Left cardiac atrium (tissue), 4 donors: ENCODE results near the gene B3GNT5. TPM values are rescaled to one million over a fixed set of nuclear protein-coding genes. Genes with fewer than 3 reads are reported as not detected.

ENCODE experiments used
- ATAC-seq, 2 donors: fragments of 200-7000 bp; cut with Tn5 transposase; one replicate each; pipeline ENCODE4 v1.9.1; 2020; ENCODE audit warnings: mild to moderate bottlenecking in 2 of 2, moderate library complexity in 2 of 2
- DNase-seq: peaks from one replicate; pipeline ENCODE4 v3.0.0-alpha.2; 2020
- intact Hi-C, 2 donors: fragments of 100-400 bp; cut with DNase I; formaldehyde crosslinking; loops; one replicate each; pipeline versions ENCODE4 v1.14.1 to v1.15.1; 2022 to 2023
- total RNA-seq, 2 donors: library from RNA; stranded (reverse); fragmentation: NEBNext Ultra II Directional; extraction: Animal tissue kit (Norgen Biotek cat#: 25700); gene quantifications; one replicate each; pipeline ENCODE4 v1.2.1, GENCODE V29; 2021
- donor health status: DM: no; HTN: yes; CAD: no.
- donor health status: DM: no; HTN: yes; CAD: no; lungs with severe emphysema.
- donor health status: DM: yes; HTN: yes; CAD: no.
- donor health status: Dilated cardiomyopathy.

Gene B3GNT5
- total RNA-seq, 2 donors from 2014 or later, result 2.6 to 5.2 TPM

GRCh38 chr3:183284570-183284969 lies 31.5 kb downstream of the B3GNT5 start:
- ATAC-seq, result no peak

DNA sequence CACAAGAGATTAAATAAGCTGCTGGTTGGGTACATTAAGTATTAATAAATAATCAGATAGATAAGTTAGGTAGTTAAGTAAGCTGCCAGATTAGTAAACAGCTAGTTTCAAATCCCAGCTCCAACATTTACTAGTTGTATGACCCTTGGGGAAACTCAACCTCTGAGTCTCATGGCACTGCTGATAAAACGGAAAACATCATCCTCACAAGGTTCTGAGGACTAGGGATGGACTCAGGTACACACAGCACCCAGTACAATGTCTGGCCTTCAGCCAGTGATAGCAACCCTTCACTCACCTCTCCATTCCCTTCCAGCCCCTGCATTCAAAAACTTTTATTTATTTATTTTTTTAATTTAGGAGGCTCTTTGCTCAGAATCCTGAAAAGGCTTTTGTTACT lies 32.3 kb downstream of the B3GNT5 start:
- no peak for ATAC-seq
- intact Hi-C loops, result no loop called here
- DNase-seq, result no peak

More at GRCh38 chr3:183284570-183284969, 31.5 kb downstream of the B3GNT5 start:
- no peak for DNase-seq
- intact Hi-C loops, result no loop called here

DNA sequence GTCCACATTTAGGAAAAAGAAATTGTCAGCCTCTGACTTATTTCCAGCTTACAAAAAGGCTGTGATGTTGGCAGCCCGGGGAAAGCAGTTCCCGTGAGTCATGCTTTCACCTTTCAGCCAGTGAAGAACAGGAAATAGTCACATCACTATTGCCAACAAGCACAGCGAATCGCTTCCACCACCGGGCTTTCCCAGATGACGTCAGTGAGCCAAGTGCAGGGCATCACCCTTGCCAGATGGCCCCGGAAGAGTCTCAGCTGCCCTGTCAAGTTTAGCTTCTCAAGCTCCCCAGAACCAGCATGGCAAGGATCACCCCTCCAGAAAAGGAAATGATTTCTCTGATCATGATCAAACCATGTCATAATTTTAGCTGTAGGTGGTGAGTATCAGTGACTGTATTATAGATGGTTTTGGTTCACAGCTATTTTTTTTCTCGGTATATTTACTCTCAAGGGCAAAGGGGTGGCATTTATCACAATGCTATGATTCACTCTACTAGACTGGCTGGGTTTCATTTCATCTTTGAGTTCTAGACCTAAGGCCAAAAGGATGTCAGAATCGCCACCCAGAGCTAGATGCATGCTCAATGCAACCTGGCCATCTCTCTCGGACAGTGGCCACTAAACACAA lies 32.9 kb downstream of the B3GNT5 start:
- DNase-seq, result peak; percentile 90
- intact Hi-C loops, result no loop called here
- ATAC-seq, result peak; percentile 95 to 97

- peak; percentile 67 to 72 for ATAC-seq
- DNase-seq, result peak; percentile 30
Measured at GRCh38 chr3:183287301-183287971, 34.4 kb downstream of the B3GNT5 start.

DNA sequence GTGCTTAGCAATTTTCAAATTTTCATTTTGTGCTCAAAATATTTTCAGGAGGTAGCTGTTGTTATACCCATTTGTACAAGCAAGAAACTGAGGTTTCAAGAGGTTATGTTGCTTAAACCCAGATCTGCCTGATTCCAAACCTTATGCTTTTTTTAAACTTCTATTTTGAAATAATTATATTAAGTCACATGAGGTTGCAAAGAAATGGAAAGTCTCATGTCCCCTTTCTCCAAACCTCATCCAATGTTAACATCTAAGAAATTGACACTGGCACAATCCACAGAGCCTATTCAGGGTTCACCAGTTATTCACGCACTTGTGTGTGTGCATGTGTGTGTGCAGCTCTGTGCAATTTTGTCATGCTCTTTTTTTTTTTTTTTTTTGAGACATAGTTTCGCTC lies 35.1 kb downstream of the B3GNT5 start:
- no peak for ATAC-seq
- DNase-seq, result no peak
- intact Hi-C loops, result no loop called here

More at GRCh38 chr3:183287301-183287971, 34.4 kb downstream of the B3GNT5 start:
- intact Hi-C loops, result no loop called here

DNA sequence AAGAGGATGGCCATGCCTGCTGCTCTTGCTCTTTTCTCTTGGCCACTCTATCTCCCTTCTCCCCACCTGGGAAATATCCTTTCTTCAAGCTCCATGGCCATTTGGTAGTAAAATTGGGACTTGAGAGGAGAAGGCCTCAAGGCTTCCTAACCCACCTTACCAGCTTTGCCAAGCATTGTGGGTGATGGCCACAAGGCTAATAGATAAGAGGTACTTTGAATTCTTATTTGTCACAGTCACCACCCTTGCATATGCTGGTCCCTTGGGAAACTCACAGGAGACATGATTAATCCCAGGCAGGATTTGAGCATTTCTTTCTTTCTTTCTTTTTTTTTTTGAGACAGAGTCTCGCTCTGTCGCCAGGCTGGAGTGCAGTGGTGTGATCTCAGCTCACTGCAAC lies 37.2 kb downstream of the B3GNT5 start:
- intact Hi-C loops, result no loop called here
- ATAC-seq (no peak), DNase-seq (no peak)

DNA sequence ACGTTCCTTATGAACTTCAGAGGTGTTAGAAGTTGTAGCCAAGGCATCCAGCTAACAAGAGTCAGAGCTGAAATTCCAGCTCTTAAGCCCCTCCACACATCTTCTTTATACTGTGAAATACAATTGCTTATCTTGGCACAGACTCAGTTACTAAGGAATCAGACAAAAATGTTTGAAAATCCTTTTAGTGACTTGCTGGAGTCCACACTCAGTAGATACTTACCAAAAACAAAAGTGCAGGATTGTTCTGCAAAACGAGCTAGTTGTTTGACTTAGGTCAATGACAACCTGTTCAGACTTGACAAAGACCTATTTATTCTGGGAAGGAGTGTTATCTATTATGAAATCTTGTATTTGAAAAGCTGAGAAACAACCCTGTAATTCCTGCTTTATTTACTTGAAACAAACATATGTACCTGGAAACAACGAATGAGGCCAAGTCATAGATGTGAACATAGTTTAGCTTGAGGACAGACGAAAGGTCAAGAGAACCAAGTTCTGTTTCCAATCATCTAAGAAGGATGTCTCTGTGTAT lies 38.5 kb downstream of the B3GNT5 start:
- ATAC-seq (no peak), DNase-seq (no peak)
- intact Hi-C loops, result no loop called here

DNA sequence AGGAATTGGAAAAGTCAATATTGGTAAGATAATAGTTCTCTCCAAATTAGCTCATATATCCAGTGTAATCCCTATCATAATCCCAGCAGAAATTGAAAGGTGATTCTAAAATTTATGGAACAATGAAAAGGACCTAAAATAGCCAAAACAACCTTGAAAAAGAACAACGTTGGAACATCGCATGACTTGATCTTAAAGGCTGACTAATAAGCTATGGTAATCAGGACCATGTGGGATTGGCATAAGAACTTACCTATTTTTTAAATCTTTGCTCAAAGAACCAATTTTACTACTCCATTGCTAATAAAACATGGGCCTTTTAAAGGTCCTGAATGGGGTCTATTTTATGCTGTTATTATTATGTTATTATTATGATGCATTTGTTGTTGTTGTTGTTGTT lies 40.9 kb downstream of the B3GNT5 start:
- ATAC-seq, result no peak
- intact Hi-C loops, result no loop called here
- no peak for DNase-seq

DNA sequence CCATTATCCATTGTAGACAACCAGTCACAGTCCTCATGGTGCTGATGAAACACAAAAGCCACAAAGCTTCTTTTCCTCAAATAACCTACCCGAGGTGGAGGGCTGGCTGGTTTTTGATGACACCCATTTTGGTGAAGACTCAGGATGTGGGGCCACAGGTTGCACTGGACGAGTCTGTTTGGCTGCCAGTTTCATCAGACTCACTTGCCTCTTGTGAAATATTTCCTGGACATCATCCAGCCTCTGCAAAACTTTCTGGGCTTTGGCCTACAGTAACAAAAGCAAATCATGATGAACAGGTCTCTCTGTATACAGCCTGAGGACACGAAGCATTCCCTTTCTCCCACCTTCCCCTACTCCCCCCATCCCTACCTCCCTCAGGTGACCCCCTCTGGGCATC lies 42.2 kb downstream of the B3GNT5 start:
- DNase-seq (no peak), ATAC-seq (peak; percentile 67 to 71)
- intact Hi-C loops, result no loop called here

- intact Hi-C loops, result no loop called here
- DNase-seq (no peak), ATAC-seq (no peak)
Measured at GRCh38 chr3:183296944-183297343, 43.9 kb downstream of the B3GNT5 start.

GRCh38 chr3:183298701-183299153 lies 45.7 kb downstream of the B3GNT5 start:
- intact Hi-C loops, result no loop called here
- ATAC-seq (peak; percentile 61 to 85), DNase-seq (peak; percentile 76)

- ATAC-seq (no peak), DNase-seq (no peak)
Measured at GRCh38 chr3:183299976-183300375, 46.9 kb downstream of the B3GNT5 start.

GRCh38 chr3:183300996-183301562 lies 48.0 kb downstream of the B3GNT5 start:
- ATAC-seq, result no peak

More at GRCh38 chr3:183299976-183300375, 46.9 kb downstream of the B3GNT5 start:
- intact Hi-C loops, result no loop called here

DNA sequence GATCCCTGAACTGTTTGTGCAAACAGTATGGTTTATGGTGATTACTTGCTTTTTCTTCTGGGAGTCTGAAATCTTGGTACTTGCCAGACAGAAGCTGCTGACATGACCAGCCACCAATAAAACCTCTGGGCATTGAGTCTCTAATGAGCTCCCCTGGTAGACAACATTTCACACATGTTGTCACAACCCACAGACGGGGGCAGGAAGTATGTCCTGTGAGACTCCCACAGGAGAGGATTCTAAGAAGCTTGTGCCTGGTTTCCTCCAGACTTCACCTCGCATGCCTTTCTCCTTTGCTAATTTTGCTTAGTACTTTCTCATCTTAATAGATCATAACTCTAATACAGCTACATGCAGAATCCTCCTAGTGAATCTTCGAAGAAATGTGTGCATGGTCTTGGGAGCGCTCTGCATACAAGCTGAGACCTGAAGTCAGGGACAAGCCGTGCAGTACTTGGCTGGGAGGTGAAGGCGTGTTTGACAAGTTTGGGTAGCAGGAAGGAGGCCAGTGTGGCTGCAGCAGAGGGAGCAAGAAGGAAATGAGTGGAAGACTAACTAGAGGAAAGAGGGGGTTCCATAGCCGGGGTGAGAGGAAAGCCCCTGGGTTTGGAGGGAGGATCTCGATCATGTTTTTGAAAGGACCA lies 49.0 kb downstream of the B3GNT5 start:
- ATAC-seq (no peak), DNase-seq (no peak)
- intact Hi-C loops, result no loop called here

More at GRCh38 chr3:183300996-183301562, 48.0 kb downstream of the B3GNT5 start:
- intact Hi-C loops, result no loop called here
- DNase-seq, result no peak

GRCh38 chr3:183303690-183304089 lies 50.6 kb downstream of the B3GNT5 start:
- intact Hi-C loops, result no loop called here
- DNase-seq (no peak), ATAC-seq (no peak)

GRCh38 chr3:183306798-183307671 lies 54.0 kb downstream of the B3GNT5 start:
- intact Hi-C loops, result no loop called here
- ATAC-seq (peak; percentile 85 to 92), DNase-seq (peak; percentile 74)

- ATAC-seq, result no peak
- DNase-seq, result no peak
Measured at GRCh38 chr3:183307749-183308148, 54.7 kb downstream of the B3GNT5 start.

GRCh38 chr3:183308751-183309150 lies 55.7 kb downstream of the B3GNT5 start:
- no peak for ATAC-seq

More at GRCh38 chr3:183307749-183308148, 54.7 kb downstream of the B3GNT5 start:
- intact Hi-C loops, result no loop called here

GRCh38 chr3:183309276-183309675 lies 56.2 kb downstream of the B3GNT5 start:
- DNase-seq (peak; percentile 57), ATAC-seq (peak; percentile 66 to 81)
- intact Hi-C loops, result no loop called here

More at GRCh38 chr3:183308751-183309150, 55.7 kb downstream of the B3GNT5 start:
- DNase-seq, result no peak
- intact Hi-C loops, result no loop called here
